ENCODE measurements around the gene GCLM.

GCLM gene

DNA sequence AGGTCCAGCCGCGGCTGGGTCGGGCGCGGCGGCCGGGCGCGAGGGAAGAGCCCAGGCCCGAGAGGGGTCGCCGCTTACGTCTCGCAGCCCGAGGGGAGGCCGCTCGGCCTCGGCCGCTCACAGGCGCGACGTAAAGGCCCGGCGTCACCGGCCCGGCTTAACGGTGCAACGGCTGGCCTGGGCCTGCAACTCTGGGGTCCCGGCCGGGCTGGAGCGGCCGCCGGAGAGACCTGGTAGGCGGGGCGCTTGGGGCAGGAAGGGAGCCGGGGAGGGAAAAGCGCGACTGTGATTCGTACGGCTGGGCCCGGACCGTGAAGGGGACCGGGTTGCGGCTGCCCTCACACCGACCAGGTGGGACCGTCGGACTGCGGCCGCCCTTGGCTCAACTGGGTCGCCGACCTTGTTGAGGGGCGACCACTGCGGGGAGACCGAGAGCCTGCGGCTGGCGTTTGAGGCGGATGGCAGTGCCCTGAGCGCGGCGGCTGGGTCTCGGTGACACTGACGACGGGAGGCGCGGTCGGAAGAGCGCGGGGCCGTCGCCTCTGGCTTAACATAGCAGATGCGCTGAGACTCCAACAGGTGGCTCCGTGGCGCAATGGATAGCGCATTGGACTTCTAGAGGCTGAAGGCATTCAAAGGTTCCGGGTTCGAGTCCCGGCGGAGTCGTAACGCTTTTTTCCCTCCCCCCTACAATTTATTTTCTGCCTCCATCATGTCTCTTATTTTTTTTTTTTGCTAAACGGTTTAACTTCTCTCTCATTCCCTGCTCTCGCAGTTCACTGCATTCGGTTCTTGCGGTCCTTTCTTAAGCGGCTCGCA is 62.0 kb downstream of the GCLM start:
- TF ChIP-seq, protein P1, sequence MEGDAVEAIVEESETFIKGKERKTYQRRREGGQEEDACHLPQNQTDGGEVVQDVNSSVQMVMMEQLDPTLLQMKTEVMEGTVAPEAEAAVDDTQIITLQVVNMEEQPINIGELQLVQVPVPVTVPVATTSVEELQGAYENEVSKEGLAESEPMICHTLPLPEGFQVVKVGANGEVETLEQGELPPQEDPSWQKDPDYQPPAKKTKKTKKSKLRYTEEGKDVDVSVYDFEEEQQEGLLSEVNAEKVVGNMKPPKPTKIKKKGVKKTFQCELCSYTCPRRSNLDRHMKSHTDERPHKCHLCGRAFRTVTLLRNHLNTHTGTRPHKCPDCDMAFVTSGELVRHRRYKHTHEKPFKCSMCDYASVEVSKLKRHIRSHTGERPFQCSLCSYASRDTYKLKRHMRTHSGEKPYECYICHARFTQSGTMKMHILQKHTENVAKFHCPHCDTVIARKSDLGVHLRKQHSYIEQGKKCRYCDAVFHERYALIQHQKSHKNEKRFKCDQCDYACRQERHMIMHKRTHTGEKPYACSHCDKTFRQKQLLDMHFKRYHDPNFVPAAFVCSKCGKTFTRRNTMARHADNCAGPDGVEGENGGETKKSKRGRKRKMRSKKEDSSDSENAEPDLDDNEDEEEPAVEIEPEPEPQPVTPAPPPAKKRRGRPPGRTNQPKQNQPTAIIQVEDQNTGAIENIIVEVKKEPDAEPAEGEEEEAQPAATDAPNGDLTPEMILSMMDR (conservative IDR thresholded peaks at IDR 0.05; ENCODE audit: low read depth, low read length): peak; percentile 9
- peak; percentile 91 for DNase-seq (ENCODE audit: low read depth)
- H3K4me3 ChIP-seq (ENCODE audit: low read depth, low read length): peak overlapping the region; percentile 89

DNA sequence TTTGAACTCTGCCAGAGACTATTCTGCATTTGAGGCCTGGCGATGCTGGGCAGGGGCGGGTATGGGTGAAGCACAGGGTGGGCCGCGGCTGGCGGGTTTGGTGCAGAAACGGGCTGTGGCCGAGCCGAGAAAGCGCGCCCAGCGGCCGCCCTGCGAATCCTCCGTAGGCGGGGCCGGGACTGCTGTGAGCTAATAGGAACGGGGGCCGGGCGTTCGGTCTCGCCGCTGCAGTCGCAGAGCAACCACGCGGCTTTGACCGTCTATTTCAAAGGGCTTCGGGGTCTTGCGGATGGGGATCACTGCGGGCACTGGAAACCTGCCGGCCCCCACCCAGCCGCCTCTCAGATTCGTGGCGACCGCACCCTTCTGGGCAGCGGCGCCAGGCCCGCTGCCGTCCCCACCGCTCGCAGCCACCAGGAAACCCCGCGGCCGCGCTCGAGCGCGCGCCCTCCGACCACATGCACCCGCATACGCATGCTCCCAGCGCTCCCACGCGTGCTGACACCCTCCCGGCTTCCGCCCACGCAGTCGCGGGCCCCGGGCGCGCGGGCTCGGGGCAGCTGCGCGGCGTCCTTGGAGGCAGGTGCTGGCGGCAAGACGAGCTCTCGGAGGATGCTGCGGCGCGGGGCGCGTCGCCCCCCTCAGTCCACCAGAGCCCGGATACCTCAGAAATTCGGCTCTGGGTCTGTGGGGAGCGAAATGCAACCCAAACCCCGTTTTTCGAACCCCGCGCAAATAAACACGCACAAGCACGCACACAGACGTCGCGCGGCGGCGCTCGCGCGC is 62.8 kb downstream of the GCLM start:
- H3K4me3 ChIP-seq (ENCODE audit: low read depth, low read length): peak overlapping the region; percentile 89
- TF ChIP-seq, protein P1 (conservative IDR thresholded peaks at IDR 0.05; ENCODE audit: low read depth, low read length): peak; percentile 39
- DNase-seq (ENCODE audit: low read depth): peak; percentile 85

DNA sequence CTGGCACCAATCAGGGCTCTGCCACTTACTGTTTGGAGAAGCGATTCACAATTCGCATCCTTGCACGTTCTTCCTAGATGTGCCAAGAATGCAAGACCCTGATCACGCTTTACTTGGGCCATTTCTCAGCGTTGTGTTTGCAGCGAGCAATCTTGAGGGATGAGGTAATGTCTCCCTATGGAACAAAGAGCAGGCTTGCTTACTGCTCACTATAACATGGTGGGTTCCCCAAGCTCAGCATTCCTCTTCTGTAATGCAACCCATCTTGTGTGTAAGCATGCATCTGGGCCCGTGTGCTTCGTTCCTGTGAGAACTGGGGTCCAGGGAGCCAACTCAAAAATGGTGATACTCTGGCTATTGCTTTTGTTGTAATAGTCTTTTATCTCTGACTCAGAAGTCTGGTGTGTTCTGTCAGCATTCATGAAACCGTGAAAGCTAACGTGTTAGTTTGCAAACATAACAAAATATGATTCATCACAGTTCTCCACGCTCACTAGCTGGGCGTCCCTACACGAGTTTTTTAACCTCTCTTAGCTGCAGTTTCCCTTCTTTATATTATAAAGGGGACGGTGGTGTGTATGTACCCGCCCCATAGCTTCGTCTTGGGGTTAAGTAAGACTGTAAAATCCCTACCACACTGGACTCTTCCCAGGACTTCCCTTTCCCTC is 63.6 kb downstream of the GCLM start:
- peak overlapping the region; percentile 89 for H3K4me3 ChIP-seq (ENCODE audit: low read depth, low read length)
- peak; percentile 96 for DNase-seq (ENCODE audit: low read depth)
- TF ChIP-seq, protein P1 (conservative IDR thresholded peaks at IDR 0.05; ENCODE audit: low read depth, low read length): no peak

DNA sequence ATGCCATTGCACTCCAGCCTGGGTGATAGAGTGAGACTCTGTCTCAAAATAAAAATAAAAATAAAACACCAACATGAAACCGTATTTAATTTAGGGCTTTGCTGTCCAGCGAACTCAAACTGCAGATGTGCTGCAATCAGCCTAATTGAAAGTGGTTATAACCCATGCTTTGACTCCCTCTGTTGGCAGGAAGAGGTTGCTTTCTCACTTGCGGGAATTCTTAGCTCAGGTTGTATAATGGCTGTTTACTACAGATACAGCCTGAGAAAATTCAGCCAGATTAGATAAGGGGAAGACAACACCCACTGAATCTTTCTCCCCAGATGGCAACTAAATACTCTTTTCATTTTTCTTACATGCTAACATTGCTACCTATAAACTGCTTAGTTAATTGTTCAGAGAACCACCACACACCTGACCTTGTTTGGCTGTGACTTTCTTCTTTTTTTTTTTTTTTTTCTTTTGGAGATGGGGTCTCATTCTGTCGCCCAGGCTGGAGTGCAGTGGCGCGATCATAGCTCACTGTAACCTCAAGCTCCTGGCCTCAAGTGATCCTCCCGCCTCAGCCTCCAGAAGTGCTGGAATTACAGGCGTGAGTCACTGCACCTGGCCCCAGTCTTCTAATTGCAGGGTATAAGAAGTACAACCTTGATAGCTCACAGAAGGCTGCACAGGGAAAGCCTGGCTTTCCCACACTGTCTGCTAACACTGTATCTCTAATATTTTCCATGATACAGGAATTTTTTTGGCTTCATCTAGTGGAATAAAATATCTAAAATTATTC is 64.8 kb downstream of the GCLM start:
- DNase-seq (ENCODE audit: low read depth): peak; percentile 94
- TF ChIP-seq, protein P1 (conservative IDR thresholded peaks at IDR 0.05; ENCODE audit: low read depth, low read length): peak; percentile 90
- no peak overlapping the region for H3K4me3 ChIP-seq (ENCODE audit: low read depth, low read length)

DNA sequence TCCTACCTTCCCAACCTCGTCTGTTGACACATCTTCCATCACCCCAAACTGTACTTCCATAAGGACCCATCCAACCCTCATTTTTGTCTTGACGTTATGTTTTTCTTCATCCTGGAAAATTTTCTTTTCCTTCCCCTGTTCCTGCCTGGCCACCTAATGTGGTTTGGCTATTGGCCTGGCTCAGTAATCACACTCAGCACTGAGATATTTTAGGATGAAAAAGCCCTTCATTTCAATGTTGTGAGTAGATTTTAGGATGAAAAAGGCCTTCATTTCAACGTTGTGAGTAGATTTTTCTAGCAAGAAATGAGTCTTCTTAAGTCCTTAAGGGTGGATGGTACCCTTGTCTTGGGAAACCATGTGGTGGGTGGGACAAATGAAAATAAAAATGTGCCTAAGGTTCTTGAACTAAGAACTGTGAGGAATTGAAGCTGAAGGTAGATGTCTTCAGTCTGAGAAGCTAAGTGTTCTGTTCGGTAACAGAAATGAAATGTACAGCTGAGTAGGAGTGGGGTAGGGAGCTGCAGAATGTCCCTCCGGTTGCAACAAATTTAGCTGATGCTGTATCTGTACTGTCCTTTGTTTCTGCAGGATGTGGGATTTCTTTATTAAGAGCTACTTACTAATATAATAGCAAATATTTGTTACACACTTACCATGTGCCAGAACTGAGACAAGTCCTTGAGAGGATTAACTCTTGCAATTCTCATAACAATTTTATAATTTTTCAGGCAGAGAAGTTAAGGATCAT is 66.3 kb downstream of the GCLM start:
- DNase-seq (ENCODE audit: low read depth): no peak
- TF ChIP-seq, protein P1 (conservative IDR thresholded peaks at IDR 0.05; ENCODE audit: low read depth, low read length): no peak
- no peak overlapping the region for H3K4me3 ChIP-seq (ENCODE audit: low read depth, low read length)

DNA sequence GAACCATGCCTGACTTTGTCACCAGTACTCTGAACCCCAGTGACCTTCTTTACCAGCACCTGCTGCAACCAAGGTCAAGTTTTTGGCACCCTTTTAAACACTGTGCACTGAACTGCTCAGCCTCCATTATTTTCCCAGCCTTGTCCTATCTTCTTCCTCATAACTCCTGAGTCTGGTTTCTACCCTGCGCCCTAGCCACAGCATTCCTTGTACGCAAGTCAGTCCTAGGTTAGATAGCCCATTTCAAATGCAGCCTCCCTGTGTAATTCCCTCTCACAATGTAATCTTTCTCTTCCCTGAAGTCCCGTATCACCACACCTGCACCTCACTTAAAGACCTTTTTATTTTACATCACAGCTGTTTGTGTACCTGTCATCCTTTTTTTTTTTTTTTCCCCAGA is 67.5 kb downstream of the GCLM start:
- H3K4me3 ChIP-seq (ENCODE audit: low read depth, low read length): no peak overlapping the region
- DNase-seq (ENCODE audit: low read depth): no peak
- TF ChIP-seq, protein P1 (conservative IDR thresholded peaks at IDR 0.05; ENCODE audit: low read depth, low read length): no peak

Measured in choroid plexus epithelial cell (primary cell).